Esophagus muscularis mucosa (tissue), 4 donors: Measurements from ENCODE around the gene SEPTIN8.

Source experiments
- CTCF ChIP-seq, 3 experiments: fragments of 200-600 bp in 2 of 3; fragments of 450-650 bp in 1 of 3; sonication (generic) in 2 of 3; IDR thresholded peaks; one replicate each; pipeline ENCODE4 v1.5.1; 2017 to 2019; ENCODE audit warnings: antibody characterized with exemption in 3 of 3, mild to moderate bottlenecking in 2 of 3, moderate library complexity in 1 of 3
- EP300 ChIP-seq: sonication (generic); formaldehyde crosslinking; IDR thresholded peaks from one replicate; pipeline ENCODE4 v1.6.1; 2017; ENCODE audit warnings: antibody characterized with exemption
- POLR2A ChIP-seq: fragments of 450-650 bp; IDR thresholded peaks from one replicate; pipeline ENCODE4 v1.6.1; 2017; ENCODE audit warnings: antibody characterized with exemption, moderate library complexity, mild to moderate bottlenecking, low read depth
- POLR2AphosphoS5 ChIP-seq, 2 donors: sonication (generic); formaldehyde crosslinking; IDR thresholded peaks; one replicate each; pipeline ENCODE4 v1.6.1; 2017; ENCODE audit warnings: antibody characterized with exemption in 2 of 2

GRCh38 chr5:132754111-132754510 is 22.9 kb downstream of the SEPTIN8 start:
- TF ChIP-seq CTCF (IDR thresholded peaks at IDR 0.05) (no peak), POLR2A (no peak), POLR2AphosphoS5 (IDR thresholded peaks at IDR 0.05) (no peak), EP300 (no peak)
